IPS-11a (cell line): ENCODE results near the gene MYO16.

Experiments used
- H3K4me3 ChIP-seq: one replicate; pipeline ENCODE4 v1.5.1; 2013; ENCODE audit warnings: low read depth, low read length, control low read depth

The MYO16 gene

GRCh38 chr13:108629181-108629752 lies at the start of gene MYO16:
MYO16 (plus strand) TSS chr13:108629611; CDS start chr13:108629845, 234 bp downstream.
- H3K4me3 ChIP-seq = no peak within 1 kb of the TSS

- no peak overlapping the region for H3K4me3 ChIP-seq
Measured at GRCh38 chr13:108586826-108587225, 42.6 kb upstream of the MYO16 start.

GRCh38 chr13:108588516-108588915 lies 40.9 kb upstream of the MYO16 start:
- no peak overlapping the region for H3K4me3 ChIP-seq

- H3K4me3 ChIP-seq = no peak overlapping the region
Measured at GRCh38 chr13:108594153-108594552, 35.3 kb upstream of the MYO16 start.

- no peak overlapping the region for H3K4me3 ChIP-seq
Measured at GRCh38 chr13:108595436-108596274, 33.8 kb upstream of the MYO16 start.

GRCh38 chr13:108597943-108598342 lies 31.5 kb upstream of the MYO16 start:
- H3K4me3 ChIP-seq = no peak overlapping the region

- H3K4me3 ChIP-seq = no peak overlapping the region
Measured at GRCh38 chr13:108606424-108606823, 23.0 kb upstream of the MYO16 start.

- H3K4me3 ChIP-seq = no peak overlapping the region
Measured at GRCh38 chr13:108609353-108609752, 20.1 kb upstream of the MYO16 start.

GRCh38 chr13:108610507-108610906 lies 18.9 kb upstream of the MYO16 start:
- no peak overlapping the region for H3K4me3 ChIP-seq

GRCh38 chr13:108615241-108615640 lies 14.2 kb upstream of the MYO16 start:
- no peak overlapping the region for H3K4me3 ChIP-seq

- no peak overlapping the region for H3K4me3 ChIP-seq
Measured at GRCh38 chr13:108618233-108618632, 11.2 kb upstream of the MYO16 start.

- H3K4me3 ChIP-seq = no peak overlapping the region
Measured at GRCh38 chr13:108621462-108621861, 7.9 kb upstream of the MYO16 start.

GRCh38 chr13:108624108-108624507 lies 5.3 kb upstream of the MYO16 start:
- H3K4me3 ChIP-seq = no peak overlapping the region

- H3K4me3 ChIP-seq = no peak overlapping the region
Measured at GRCh38 chr13:108624979-108625378, 4.4 kb upstream of the MYO16 start.

- H3K4me3 ChIP-seq = no peak overlapping the region
Measured at GRCh38 chr13:108629988-108630387, 577 bp downstream of the MYO16 start.

- H3K4me3 ChIP-seq = no peak overlapping the region
Measured at GRCh38 chr13:108632649-108633167, 3.3 kb downstream of the MYO16 start.

- H3K4me3 ChIP-seq = no peak overlapping the region
Measured at GRCh38 chr13:108638901-108639300, 9.5 kb downstream of the MYO16 start.

- H3K4me3 ChIP-seq = no peak overlapping the region
Measured at GRCh38 chr13:108643646-108644353, 14.4 kb downstream of the MYO16 start.

GRCh38 chr13:108645376-108645775 lies 16.0 kb downstream of the MYO16 start:
- no peak overlapping the region for H3K4me3 ChIP-seq

- no peak overlapping the region for H3K4me3 ChIP-seq
Measured at GRCh38 chr13:108650271-108650670, 20.9 kb downstream of the MYO16 start.

GRCh38 chr13:108656742-108657141 lies 27.3 kb downstream of the MYO16 start:
- H3K4me3 ChIP-seq = no peak overlapping the region

GRCh38 chr13:108657519-108657918 lies 28.1 kb downstream of the MYO16 start:
- H3K4me3 ChIP-seq = no peak overlapping the region
